HepG2 (cell line): ENCODE measurements around the gene SF3B2. TPM values are rescaled to one million over a fixed set of nuclear protein-coding genes. Genes with fewer than 3 reads are reported as not detected.

Source experiments
- AGO1 ChIP-seq: fragments of 200-400 bp; formaldehyde crosslinking; IDR thresholded peaks from 2 replicates; pipeline ENCODE4 v1.6.1; 2017; ENCODE audit warnings: mild to moderate bottlenecking, low read depth, low read length, moderate library complexity; ENCODE audit not compliant: poor library complexity, severe bottlenecking
- BRD4 ChIP-seq: sonication (generic); formaldehyde crosslinking; IDR thresholded peaks from 2 replicates; pipeline ENCODE4 v1.4.0; 2020; ENCODE audit warnings: missing genetic modification reagents
- FOXC1 ChIP-seq: sonication (generic); formaldehyde crosslinking; IDR thresholded peaks from 2 replicates; pipeline ENCODE4 v1.8.0; 2022; ENCODE audit warnings: mild to moderate bottlenecking, missing genetic modification reagents, borderline replicate concordance
- HMGA1 ChIP-seq: sonication (generic); formaldehyde crosslinking; conservative IDR thresholded peaks from 2 replicates; pipeline ENCODE4 v1.4.0; 2020; ENCODE audit warnings: missing genetic modification reagents
- NFE2L1 ChIP-seq: sonication (generic); formaldehyde crosslinking; IDR thresholded peaks from 2 replicates; pipeline ENCODE4 v1.4.0; 2020; ENCODE audit warnings: missing genetic modification reagents, mild to moderate bottlenecking, borderline replicate concordance
- POLR2AphosphoS2 ChIP-seq: IDR thresholded peaks from 2 replicates; pipeline ENCODE4 v1.6.1; 2011; ENCODE audit warnings: low read depth, low read length, improper control_type of control experiment
- PRDM4 ChIP-seq: sonication (generic); formaldehyde crosslinking; IDR thresholded peaks from 2 replicates; pipeline ENCODE4 v1.9.0; 2021; ENCODE audit warnings: missing genetic modification reagents, borderline replicate concordance
- RFX1 ChIP-seq: fragments of 450-650 bp; IDR thresholded peaks from 2 replicates; pipeline ENCODE4 v1.6.1; 2017
- RFXAP ChIP-seq: sonication (generic); formaldehyde crosslinking; IDR thresholded peaks from 2 replicates; pipeline ENCODE4 v1.4.0; 2020; ENCODE audit warnings: missing genetic modification reagents, borderline replicate concordance
- SOX6 ChIP-seq, 2 experiments: fragments of 450-650 bp in 1 of 2; sonication (generic) in 1 of 2; formaldehyde crosslinking in 1 of 2; IDR thresholded peaks; 2 replicates each; pipeline versions ENCODE4 v1.4.0 to v1.6.1; 2017 to 2020; ENCODE audit warnings: antibody characterized with exemption in 1 of 2, mild to moderate bottlenecking in 1 of 2, missing genetic modification reagents in 1 of 2
- ZFP36 ChIP-seq: fragments of 150-350 bp; IDR thresholded peaks from 2 replicates; pipeline ENCODE4 v1.6.1; 2018; ENCODE audit warnings: borderline replicate concordance, low read length, low read depth; ENCODE audit not compliant: partially characterized antibody
- ZFP36L2 ChIP-seq: sonication (generic); formaldehyde crosslinking; IDR thresholded peaks from 2 replicates; pipeline ENCODE4 v1.4.0; 2020; ENCODE audit warnings: missing genetic modification reagents
- ZNF367 ChIP-seq: sonication (generic); formaldehyde crosslinking; IDR thresholded peaks from 2 replicates; pipeline ENCODE4 v1.4.0; 2020; ENCODE audit warnings: missing genetic modification reagents, borderline replicate concordance
- ZNF430 ChIP-seq: sonication (generic); formaldehyde crosslinking; IDR thresholded peaks from 2 replicates; pipeline ENCODE4 v1.9.0; 2021; ENCODE audit warnings: mild to moderate bottlenecking, missing genetic modification reagents
- ZNF512 ChIP-seq: sonication (generic); formaldehyde crosslinking; IDR thresholded peaks from 2 replicates; pipeline ENCODE4 v1.4.0; 2020; ENCODE audit warnings: mild to moderate bottlenecking, missing genetic modification reagents
- ZNF556 ChIP-seq: sonication (generic); formaldehyde crosslinking; IDR thresholded peaks from 2 replicates; pipeline ENCODE4 v1.4.0; 2020; ENCODE audit warnings: mild to moderate bottlenecking, missing genetic modification reagents, borderline replicate concordance
- ZNF737 ChIP-seq: sonication (generic); formaldehyde crosslinking; IDR thresholded peaks from 2 replicates; pipeline ENCODE4 v1.5.0; 2020; ENCODE audit warnings: missing genetic modification reagents, mild to moderate bottlenecking, borderline replicate concordance
- ZSCAN9 ChIP-seq: IDR thresholded peaks from 2 replicates; pipeline ENCODE4 v1.6.1; 2016; ENCODE audit warnings: borderline replicate concordance
- polyA plus RNA-seq, 8 experiments: library from polyadenylated mRNA; depleted of rRNA in 3 of 8; stranded (reverse) in 7 of 8; unstranded in 1 of 8; fragments of >200 nt; fragmentation: Illumina TruSeq in 4 of 8; extraction: Trizol in 4 of 8; gene quantifications; 2 replicates each; pipeline versions ENCODE4 v1.2.1 to v1.2.3, GENCODE V29; 2011 to 2016; ENCODE audit warnings: low read depth in 4 of 8, missing spikeins in 1 of 8, mixed read lengths in 1 of 8; ENCODE audit not compliant: insufficient read depth in 1 of 8
- total RNA-seq, 5 experiments: library from RNA; depleted of rRNA; stranded (reverse); fragments of >200 nt; fragmentation: Illumina TruSeq; extraction: Trizol; gene quantifications; 2 replicates each; pipeline ENCODE4 v1.2.3, GENCODE V29; 2016; ENCODE audit warnings: low read depth in 1 of 5
- TF ChIP-seq, protein P1 (sequence below): sonication (generic); formaldehyde crosslinking; IDR thresholded peaks from 2 replicates; pipeline ENCODE4 v1.9.0; 2021; ENCODE audit warnings: missing genetic modification reagents, borderline replicate concordance
- TF ChIP-seq, protein P2 (sequence below): sonication (generic); formaldehyde crosslinking; IDR thresholded peaks from 2 replicates; pipeline ENCODE4 v1.8.0; 2022; ENCODE audit warnings: missing genetic modification reagents, mild to moderate bottlenecking, borderline replicate concordance

SF3B2 gene
- total and polyA plus RNA-seq, 2 of the 13 experiments (the other 11 are each of a cell fraction or from before 2014, with no cell fraction given): 70.4 to 153 TPM

DNA sequence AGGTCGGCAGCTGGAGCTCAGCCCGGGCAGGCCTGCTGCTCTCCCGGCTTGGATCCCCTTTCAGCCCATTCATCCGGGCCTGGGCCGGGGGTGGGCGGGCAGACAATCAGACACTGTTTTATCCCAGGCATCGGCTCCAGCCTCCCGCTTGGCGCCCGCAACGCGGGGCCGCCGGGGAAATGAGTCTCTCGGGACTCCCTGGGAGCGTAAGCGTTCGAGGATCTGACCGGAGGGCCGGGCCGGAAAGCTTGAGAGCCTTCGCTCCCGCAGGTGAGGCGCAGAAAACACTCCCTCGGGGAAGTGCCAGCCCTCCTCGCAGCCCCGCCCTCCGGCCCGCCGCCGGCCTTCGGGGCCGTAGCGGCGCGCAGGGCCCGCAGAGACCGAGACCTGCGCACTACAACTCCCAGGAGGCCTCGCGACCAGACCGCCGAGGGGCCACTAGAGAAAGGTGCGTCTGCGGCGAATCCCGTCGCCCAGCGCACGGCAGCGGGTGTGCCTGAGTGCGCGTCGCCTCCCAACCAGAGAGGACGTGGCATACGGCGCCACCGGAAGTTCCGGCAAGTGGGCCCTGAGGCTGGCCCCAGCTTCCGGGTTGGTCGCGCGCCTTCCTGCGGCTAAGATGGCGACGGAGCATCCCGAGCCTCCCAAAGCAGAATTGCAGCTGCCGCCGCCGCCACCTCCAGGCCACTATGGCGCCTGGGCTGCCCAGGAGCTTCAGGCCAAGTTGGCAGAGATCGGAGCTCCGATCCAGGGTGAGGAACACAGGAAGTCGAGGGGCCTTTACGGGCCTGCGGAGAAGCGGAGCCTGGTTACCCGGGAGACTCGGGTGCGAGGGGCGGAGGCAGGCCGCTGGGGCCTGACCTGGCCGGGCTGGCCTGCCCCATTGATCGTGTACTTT, at the start of gene SF3B2 (continued):
- TF ChIP-seq ZNF512 (CRISPR knock-in tag): no peak
- TF ChIP-seq ZNF556 (CRISPR knock-in tag): peak; percentile 85; the same call in 1 of the 2 replicates
- TF ChIP-seq, protein P1, sequence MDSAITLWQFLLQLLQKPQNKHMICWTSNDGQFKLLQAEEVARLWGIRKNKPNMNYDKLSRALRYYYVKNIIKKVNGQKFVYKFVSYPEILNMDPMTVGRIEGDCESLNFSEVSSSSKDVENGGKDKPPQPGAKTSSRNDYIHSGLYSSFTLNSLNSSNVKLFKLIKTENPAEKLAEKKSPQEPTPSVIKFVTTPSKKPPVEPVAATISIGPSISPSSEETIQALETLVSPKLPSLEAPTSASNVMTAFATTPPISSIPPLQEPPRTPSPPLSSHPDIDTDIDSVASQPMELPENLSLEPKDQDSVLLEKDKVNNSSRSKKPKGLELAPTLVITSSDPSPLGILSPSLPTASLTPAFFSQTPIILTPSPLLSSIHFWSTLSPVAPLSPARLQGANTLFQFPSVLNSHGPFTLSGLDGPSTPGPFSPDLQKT (CRISPR knock-in tag): no peak
- TF ChIP-seq ZNF367: 0 out of 2 replicates have a peak, but pooled peaks have one; percentile 12
- peak; percentile 38 for TF ChIP-seq AGO1
- TF ChIP-seq ZFP36L2: no peak
- TF ChIP-seq RFX1: peak; percentile 55; the same call in 1 of the 2 replicates
- TF ChIP-seq SOX6 (IDR thresholded peaks at IDR 0.05): no peak
- TF ChIP-seq SOX6 (CRISPR knock-in tag; IDR thresholded peaks at IDR 0.05): peak; percentile 47; the same call in 1 of the 2 replicates
- TF ChIP-seq RFXAP: peak; percentile 74; the same call in 1 of the 2 replicates
- TF ChIP-seq POLR2AphosphoS2: peak; percentile 70; the same call in 1 of the 2 replicates
- TF ChIP-seq, protein P2, sequence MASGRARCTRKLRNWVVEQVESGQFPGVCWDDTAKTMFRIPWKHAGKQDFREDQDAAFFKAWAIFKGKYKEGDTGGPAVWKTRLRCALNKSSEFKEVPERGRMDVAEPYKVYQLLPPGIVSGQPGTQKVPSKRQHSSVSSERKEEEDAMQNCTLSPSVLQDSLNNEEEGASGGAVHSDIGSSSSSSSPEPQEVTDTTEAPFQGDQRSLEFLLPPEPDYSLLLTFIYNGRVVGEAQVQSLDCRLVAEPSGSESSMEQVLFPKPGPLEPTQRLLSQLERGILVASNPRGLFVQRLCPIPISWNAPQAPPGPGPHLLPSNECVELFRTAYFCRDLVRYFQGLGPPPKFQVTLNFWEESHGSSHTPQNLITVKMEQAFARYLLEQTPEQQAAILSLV (CRISPR knock-in tag): peak; percentile 54; the same call in 1 of the 2 replicates
- TF ChIP-seq ZFP36: no peak
- TF ChIP-seq NFE2L1 (CRISPR knock-in tag): no peak
- TF ChIP-seq ZNF737 (CRISPR knock-in tag): no peak
- peak; percentile 75 for TF ChIP-seq FOXC1 (CRISPR knock-in tag)
- peak; percentile 73 for TF ChIP-seq ZNF430 (CRISPR knock-in tag)
- no peak for TF ChIP-seq HMGA1
- TF ChIP-seq PRDM4 (CRISPR knock-in tag): no peak
- peak; percentile 69 for TF ChIP-seq BRD4 (CRISPR knock-in tag)
- TF ChIP-seq ZSCAN9: peak; percentile 53
